Measurements from ENCODE around the gene CNNM4. TPM values are rescaled to one million over a fixed set of nuclear protein-coding genes. Genes with fewer than 3 reads are reported as not detected.

The CNNM4 gene
- total and polyA plus RNA-seq, 2 of the 4 experiments (the other 2 are of a cell fraction), result 2.0 to 4.1 TPM

DNA sequence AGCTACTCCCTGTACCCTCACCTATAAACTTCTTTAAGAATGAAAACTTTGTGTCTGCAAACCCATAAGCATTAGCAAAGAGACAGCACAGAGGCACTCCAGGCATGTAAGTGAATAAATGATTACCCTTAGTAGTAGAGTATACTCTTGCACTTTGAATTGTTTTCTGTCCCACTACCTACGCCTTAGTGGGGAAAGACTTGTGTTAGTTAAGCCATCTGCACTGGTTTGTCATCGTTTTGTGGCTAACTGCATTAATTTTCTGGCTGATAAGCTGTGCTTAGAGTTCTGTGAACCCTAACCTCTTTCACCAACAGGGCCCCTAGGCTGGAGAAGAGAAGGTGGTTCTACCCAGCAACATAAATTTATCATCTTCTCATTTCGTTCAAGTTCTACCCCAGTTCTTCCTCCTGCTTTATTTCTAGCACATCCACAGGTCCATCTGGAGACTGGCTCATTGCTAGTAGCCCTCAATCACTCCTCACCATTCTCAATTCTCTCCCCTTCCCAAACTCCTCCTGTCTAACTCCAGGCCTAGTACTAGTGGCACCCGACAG lies 21.5 kb upstream of the CNNM4 start:
- H2AK5ac ChIP-seq (ENCODE audit: low read depth, low read length), result peak overlapping the region; percentile 87
- DNase-seq (no peak), ATAC-seq (ENCODE audit: low read depth) (no peak)
- dilution Hi-C loops (cut with HindIII; ENCODE audit: low sequenced_read_pairs, unreplicated experiment) (no loop called here), intact Hi-C loops (cut with micrococcal nuclease) (no loop called here), in situ Hi-C loops (cut with MboI; ENCODE audit: low sequenced_read_pairs) (no loop called here)
- H3K23ac ChIP-seq (ENCODE audit: low read depth, low read length), result peak overlapping the region; percentile 88; the same call in 1 of the 2 replicates
- no CpG with 5 or more reads among the region's 4 CpGs for WGBS, 2 experiments (ENCODE audit: extremely low coverage in 2 of 2, insufficient read length in 1 of 2)
- H3K27me3 ChIP-seq (ENCODE audit: control insufficient read depth, insufficient read depth, low read length), result no peaks in the 10 kb centered on the region
- H3K56ac ChIP-seq (ENCODE audit: extremely low read depth, insufficient read depth, low read length), result peak overlapping the region; percentile 57; the same call in 1 of the 2 replicates
- ChIA-PET POLR2A (ENCODE audit: unreplicated experiment) (no interaction called here), CTCF (interaction anchor here (0.7 kb wide), 1 partner anchor 64 kb away, joined by 3 read pairs; no protein-coding TSS in a partner anchor)
- H3K9me1 ChIP-seq (ENCODE audit: insufficient read depth, low read length), result no peaks in the 10 kb centered on the region; the same call in 1 of the 2 replicates
- peak overlapping the region; percentile 88 for H3K4ac ChIP-seq (ENCODE audit: low read depth, low read length)
- H3K18ac ChIP-seq (ENCODE audit: low read depth, low read length), result no peak overlapping the region
- peak overlapping the region; percentile 28; the same call in 1 of the 2 replicates for H4K5ac ChIP-seq (ENCODE audit: low read depth, low read length)
- peak overlapping the region; percentile 60 for H2AK9ac ChIP-seq (replicated peaks; ENCODE audit: low read depth, low read length, poor library complexity)
- no TSS peak for BruUV-seq (replicated peaks)
- peak overlapping the region; percentile 81 for H3K4me3 ChIP-seq (ENCODE audit: insufficient read depth, low read depth, low read length)
- peak overlapping the region; percentile 31 to 84 for H4K8ac ChIP-seq (ENCODE audit: low read depth in 2 of 2, low read length in 2 of 2)
- no peaks in the 10 kb centered on the region for H3K9me3 ChIP-seq (ENCODE audit: control insufficient read depth, insufficient read depth, low read length)
- H3K79me1 ChIP-seq (ENCODE audit: low read depth in 1 of 2, low read length in 2 of 2), result peaks cover 29 to 41% of the 10 kb centered on the region in 2 experiments
- peak overlapping the region; percentile 99 for H2AFZ ChIP-seq (replicated peaks; ENCODE audit: low read length, poor library complexity)
- peaks cover 2% of the 10 kb centered on the region for H3K4me1 ChIP-seq (ENCODE audit: control insufficient read depth, insufficient read depth, low read length)
- no peaks in the 10 kb centered on the region for H4K20me1 ChIP-seq (ENCODE audit: insufficient read depth, low read length)
- no peak overlapping the region for H2BK20ac ChIP-seq (ENCODE audit: low read depth, low read length)
- peak overlapping the region; percentile 59 for H3K9ac ChIP-seq (ENCODE audit: low read depth, low read length)
- H4K91ac ChIP-seq (ENCODE audit: insufficient read depth, low read depth, low read length), result 0 out of 2 replicates have a peak overlapping the region, but pooled peaks have one; percentile 6
- H2BK5ac ChIP-seq (ENCODE audit: low read depth, low read length, poor library complexity, severe bottlenecking), result peak overlapping the region; percentile 25
- peak overlapping the region; percentile 78 for H3K14ac ChIP-seq (replicated peaks; ENCODE audit: low read depth, low read length)
- H3K27ac ChIP-seq (ENCODE audit: insufficient read depth, low read length), result peak overlapping the region; percentile 75
- no peak overlapping the region for H2BK15ac ChIP-seq (ENCODE audit: low read depth, low read length)
- peak overlapping the region; percentile 90 for H3K4me2 ChIP-seq (ENCODE audit: low read depth, low read length)
- no peak overlapping the region for H2BK120ac ChIP-seq (ENCODE audit: low read depth, low read length)
- TF ChIP-seq MAZ (IDR thresholded peaks at IDR 0.05; ENCODE audit: borderline replicate concordance, low read depth, low read length) (no peak), POLR2A (IDR thresholded peaks at IDR 0.05; ENCODE audit: low read depth, low read length) (no peak), FOS (IDR thresholded peaks at IDR 0.05; ENCODE audit: low read depth, low read length) (no peak), CEBPB (IDR thresholded peaks at IDR 0.05; ENCODE audit: low read depth, low read length) (no peak), RCOR1 (IDR thresholded peaks at IDR 0.05; ENCODE audit: insufficient replicate concordance, low read length) (no peak), BHLHE40 (IDR thresholded peaks at IDR 0.05; ENCODE audit: low read depth, low read length) (no peak), MXI1 (IDR thresholded peaks at IDR 0.05; ENCODE audit: borderline replicate concordance, low read depth, low read length) (no peak), RFX5 (IDR thresholded peaks at IDR 0.05; ENCODE audit: low read depth, low read length) (no peak), MAFK (IDR thresholded peaks at IDR 0.05; ENCODE audit: low read depth, low read length) (no peak), RAD21 (IDR thresholded peaks at IDR 0.05; ENCODE audit: low read length) (no peak), CHD1 (IDR thresholded peaks at IDR 0.05; ENCODE audit: low read depth, low read length) (no peak), SMC3 (IDR thresholded peaks at IDR 0.05; ENCODE audit: low read depth, low read length) (no peak), NFE2L2 (IDR thresholded peaks at IDR 0.05; ENCODE audit: low read depth, low read length) (no peak)
- TF ChIP-seq, protein P1, sequence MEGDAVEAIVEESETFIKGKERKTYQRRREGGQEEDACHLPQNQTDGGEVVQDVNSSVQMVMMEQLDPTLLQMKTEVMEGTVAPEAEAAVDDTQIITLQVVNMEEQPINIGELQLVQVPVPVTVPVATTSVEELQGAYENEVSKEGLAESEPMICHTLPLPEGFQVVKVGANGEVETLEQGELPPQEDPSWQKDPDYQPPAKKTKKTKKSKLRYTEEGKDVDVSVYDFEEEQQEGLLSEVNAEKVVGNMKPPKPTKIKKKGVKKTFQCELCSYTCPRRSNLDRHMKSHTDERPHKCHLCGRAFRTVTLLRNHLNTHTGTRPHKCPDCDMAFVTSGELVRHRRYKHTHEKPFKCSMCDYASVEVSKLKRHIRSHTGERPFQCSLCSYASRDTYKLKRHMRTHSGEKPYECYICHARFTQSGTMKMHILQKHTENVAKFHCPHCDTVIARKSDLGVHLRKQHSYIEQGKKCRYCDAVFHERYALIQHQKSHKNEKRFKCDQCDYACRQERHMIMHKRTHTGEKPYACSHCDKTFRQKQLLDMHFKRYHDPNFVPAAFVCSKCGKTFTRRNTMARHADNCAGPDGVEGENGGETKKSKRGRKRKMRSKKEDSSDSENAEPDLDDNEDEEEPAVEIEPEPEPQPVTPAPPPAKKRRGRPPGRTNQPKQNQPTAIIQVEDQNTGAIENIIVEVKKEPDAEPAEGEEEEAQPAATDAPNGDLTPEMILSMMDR (conservative IDR thresholded peaks at IDR 0.05; ENCODE audit: low read depth, low read length), result no peak
- TF ChIP-seq, protein P2, sequence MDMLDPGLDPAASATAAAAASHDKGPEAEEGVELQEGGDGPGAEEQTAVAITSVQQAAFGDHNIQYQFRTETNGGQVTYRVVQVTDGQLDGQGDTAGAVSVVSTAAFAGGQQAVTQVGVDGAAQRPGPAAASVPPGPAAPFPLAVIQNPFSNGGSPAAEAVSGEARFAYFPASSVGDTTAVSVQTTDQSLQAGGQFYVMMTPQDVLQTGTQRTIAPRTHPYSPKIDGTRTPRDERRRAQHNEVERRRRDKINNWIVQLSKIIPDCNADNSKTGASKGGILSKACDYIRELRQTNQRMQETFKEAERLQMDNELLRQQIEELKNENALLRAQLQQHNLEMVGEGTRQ (IDR thresholded peaks at IDR 0.05; ENCODE audit: low read depth, low read length), result no peak
- TF ChIP-seq, protein P3, sequence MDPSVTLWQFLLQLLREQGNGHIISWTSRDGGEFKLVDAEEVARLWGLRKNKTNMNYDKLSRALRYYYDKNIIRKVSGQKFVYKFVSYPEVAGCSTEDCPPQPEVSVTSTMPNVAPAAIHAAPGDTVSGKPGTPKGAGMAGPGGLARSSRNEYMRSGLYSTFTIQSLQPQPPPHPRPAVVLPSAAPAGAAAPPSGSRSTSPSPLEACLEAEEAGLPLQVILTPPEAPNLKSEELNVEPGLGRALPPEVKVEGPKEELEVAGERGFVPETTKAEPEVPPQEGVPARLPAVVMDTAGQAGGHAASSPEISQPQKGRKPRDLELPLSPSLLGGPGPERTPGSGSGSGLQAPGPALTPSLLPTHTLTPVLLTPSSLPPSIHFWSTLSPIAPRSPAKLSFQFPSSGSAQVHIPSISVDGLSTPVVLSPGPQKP (IDR thresholded peaks at IDR 0.05; ENCODE audit: borderline replicate concordance, low read depth, low read length), result no peak
- H3K36me3 ChIP-seq (ENCODE audit: control insufficient read depth, insufficient read depth, low read length), result peaks cover 2% of the 10 kb centered on the region
